Vagina (tissue), 2 donors: ENCODE measurements around the gene SLC1A3. TPM values are rescaled to one million over a fixed set of nuclear protein-coding genes. Genes with fewer than 3 reads are reported as not detected.

Source experiments
- DNase-seq, 2 donors: peaks; one replicate each; pipeline ENCODE4 v3.0.0-alpha.2; 2017; ENCODE audit errors: extremely low spot score in 2 of 2
- H3K27ac ChIP-seq: fragments of 200-600 bp; sonication (generic); one replicate; pipeline ENCODE4 v1.5.1; 2019
- H3K27me3 ChIP-seq: fragments of 200-600 bp; sonication (generic); one replicate; pipeline ENCODE4 v1.5.1; 2019
- H3K36me3 ChIP-seq, 2 donors: fragments of 200-600 bp; sonication (generic); one replicate each; pipeline ENCODE4 v1.5.1; 2017 to 2019
- H3K4me1 ChIP-seq: fragments of 200-600 bp; sonication (generic); one replicate; pipeline ENCODE4 v1.5.1; 2019
- H3K4me3 ChIP-seq, 2 donors: fragments of 200-600 bp; sonication (generic); 1 replicate in 1 of 2; 2 replicates in 1 of 2; pipeline ENCODE4 v1.5.1; 2016 to 2019
- H3K9me3 ChIP-seq: fragments of 200-600 bp; sonication (generic); one replicate; pipeline ENCODE4 v1.5.1; 2019
- CTCF ChIP-seq, 3 experiments: fragments of 450-650 bp in 2 of 3; fragments of 200-600 bp in 1 of 3; sonication (generic) in 1 of 3; IDR thresholded peaks; one replicate each; pipeline ENCODE4 v1.5.1; 2017 to 2019; ENCODE audit warnings: antibody characterized with exemption in 3 of 3, mild to moderate bottlenecking in 2 of 3, moderate library complexity in 2 of 3
- POLR2A ChIP-seq, 2 donors: fragments of 450-650 bp; IDR thresholded peaks; one replicate each; pipeline ENCODE4 v1.6.1; 2017; ENCODE audit warnings: antibody characterized with exemption in 2 of 2, mild to moderate bottlenecking in 2 of 2, moderate library complexity in 2 of 2
- POLR2AphosphoS5 ChIP-seq, 2 donors: sonication (generic); formaldehyde crosslinking; IDR thresholded peaks; one replicate each; pipeline ENCODE4 v1.9.0; 2017; ENCODE audit warnings: antibody characterized with exemption in 2 of 2, mild to moderate bottlenecking in 2 of 2, low read depth in 1 of 2; ENCODE audit not compliant: insufficient read depth in 1 of 2
- intact Hi-C: fragments of 100-400 bp; cut with DNase I; formaldehyde crosslinking; loops from one replicate; pipeline ENCODE4 v1.15.1; 2023
- total RNA-seq: library from RNA; depleted of rRNA; stranded (reverse); fragments of >200 nt; gene quantifications from one replicate; pipeline ENCODE4 v1.2.3, GENCODE V29; 2016

The SLC1A3 gene
- total RNA-seq, 1 donor from 2014 or later: 18.9 TPM

GRCh38 chr5:36719282-36719681, 112.9 kb downstream of the SLC1A3 start:
- intact Hi-C loops: no loop called here
- DNase-seq: no peak
- Histone ChIP-seq H3K27me3 (no peaks in the 10 kb centered on the region), H3K27ac (no peak overlapping the region), H3K4me1 (no peaks in the 10 kb centered on the region), H3K9me3 (no peaks in the 10 kb centered on the region), H3K36me3 (no peaks in the 10 kb centered on the region), H3K4me3 (no peak overlapping the region)
- no peak for TF ChIP-seq POLR2AphosphoS5 (IDR thresholded peaks at IDR 0.05; ENCODE audit: insufficient read depth in 1 of 2, low read depth in 1 of 2)
- no peak for TF ChIP-seq POLR2A (IDR thresholded peaks at IDR 0.05)
- TF ChIP-seq CTCF (IDR thresholded peaks at IDR 0.05): no peak

- no peaks in the 10 kb centered on the region for H3K27me3 ChIP-seq
- no peaks in the 10 kb centered on the region for H3K9me3 ChIP-seq
- intact Hi-C loops: no loop called here
- TF ChIP-seq POLR2AphosphoS5 (IDR thresholded peaks at IDR 0.05; ENCODE audit: insufficient read depth in 1 of 2, low read depth in 1 of 2) (no peak), CTCF (IDR thresholded peaks at IDR 0.05) (no peak), POLR2A (IDR thresholded peaks at IDR 0.05) (no peak)
- H3K4me1 ChIP-seq: no peaks in the 10 kb centered on the region
- no peak overlapping the region for H3K27ac ChIP-seq
- DNase-seq: no peak
- H3K4me3 ChIP-seq: no peak overlapping the region
- H3K36me3 ChIP-seq: no peaks in the 10 kb centered on the region
Observed at GRCh38 chr5:36720688-36721087, 114.3 kb downstream of the SLC1A3 start.

DNA sequence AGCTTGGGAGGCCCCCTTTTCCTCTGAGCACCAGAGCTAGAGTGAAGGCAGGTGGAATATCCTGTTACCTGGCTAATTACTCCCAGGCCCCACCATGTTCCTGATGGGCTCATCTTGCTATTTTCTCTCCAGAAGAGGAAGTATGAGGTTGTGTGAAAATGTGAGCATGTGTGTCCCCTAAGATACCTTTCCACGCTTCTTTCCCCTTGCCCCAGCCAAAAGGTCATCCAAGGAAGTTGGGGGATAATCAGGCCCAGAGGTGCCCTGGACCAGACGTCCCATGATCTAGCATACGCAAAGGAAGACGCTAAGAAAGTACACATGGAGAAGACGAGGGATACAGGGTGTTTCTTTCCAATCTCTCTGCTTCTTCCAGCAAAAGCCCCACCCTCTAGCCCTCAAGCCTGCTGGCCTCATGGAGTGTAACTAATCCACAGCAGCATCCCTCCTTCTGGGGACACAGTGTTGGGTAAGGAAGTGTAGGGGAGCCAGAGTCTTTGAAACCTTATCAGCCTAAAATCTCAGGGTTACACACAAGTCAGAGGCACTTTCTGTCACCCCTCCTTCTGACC, 115.3 kb downstream of the SLC1A3 start:
- TF ChIP-seq POLR2AphosphoS5 (IDR thresholded peaks at IDR 0.05; ENCODE audit: insufficient read depth in 1 of 2, low read depth in 1 of 2) (no peak), CTCF (IDR thresholded peaks at IDR 0.05) (no peak)
- no peaks in the 10 kb centered on the region for H3K36me3 ChIP-seq
- no peaks in the 10 kb centered on the region for H3K9me3 ChIP-seq
- intact Hi-C loops: no loop called here
- H3K27me3 ChIP-seq: no peaks in the 10 kb centered on the region
- DNase-seq: no peak
- no peak overlapping the region for H3K27ac ChIP-seq
- no peaks in the 10 kb centered on the region for H3K4me1 ChIP-seq
- H3K4me3 ChIP-seq: no peak overlapping the region

DNA sequence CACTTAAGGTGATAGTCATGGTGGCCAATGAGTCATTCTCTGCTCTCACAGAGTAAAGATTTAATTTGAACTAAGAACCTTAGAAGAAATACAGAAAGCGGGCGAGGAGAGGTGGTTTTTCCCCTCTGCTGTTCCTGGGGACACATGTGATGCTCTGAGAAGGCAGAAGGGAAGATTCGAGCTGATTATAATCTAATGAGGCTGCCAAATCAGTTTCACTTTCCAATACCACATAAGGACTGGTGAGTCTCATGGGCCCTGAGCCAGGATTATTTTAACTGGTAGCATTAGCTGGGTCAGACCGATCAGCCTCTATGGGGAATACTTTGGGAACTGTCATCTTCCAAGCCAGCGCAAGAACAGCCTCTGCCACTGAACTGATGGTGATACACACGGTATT, 116.5 kb downstream of the SLC1A3 start:
- TF ChIP-seq CTCF (IDR thresholded peaks at IDR 0.05) (no peak), POLR2A (IDR thresholded peaks at IDR 0.05) (no peak), POLR2AphosphoS5 (IDR thresholded peaks at IDR 0.05; ENCODE audit: insufficient read depth in 1 of 2, low read depth in 1 of 2) (no peak)
- no peaks in the 10 kb centered on the region for H3K9me3 ChIP-seq

GRCh38 chr5:36723912-36724311, 117.5 kb downstream of the SLC1A3 start:
- intact Hi-C loops: no loop called here
- TF ChIP-seq POLR2AphosphoS5 (IDR thresholded peaks at IDR 0.05; ENCODE audit: insufficient read depth in 1 of 2, low read depth in 1 of 2) (no peak), CTCF (IDR thresholded peaks at IDR 0.05) (no peak), POLR2A (IDR thresholded peaks at IDR 0.05) (no peak)
- Histone ChIP-seq H3K4me1 (no peaks in the 10 kb centered on the region), H3K9me3 (no peaks in the 10 kb centered on the region), H3K27ac (no peak overlapping the region), H3K36me3 (no peaks in the 10 kb centered on the region), H3K27me3 (no peaks in the 10 kb centered on the region), H3K4me3 (no peak overlapping the region)
- no peak for DNase-seq

More for the DNA sequence above, 116.5 kb downstream of the SLC1A3 start:
- no peaks in the 10 kb centered on the region for H3K27me3 ChIP-seq
- H3K4me1 ChIP-seq: no peaks in the 10 kb centered on the region
- H3K27ac ChIP-seq: no peak overlapping the region
- DNase-seq: no peak
- intact Hi-C loops: no loop called here
- no peaks in the 10 kb centered on the region for H3K36me3 ChIP-seq
- no peak overlapping the region for H3K4me3 ChIP-seq
